Panc1 (cell line): ENCODE data around the gene WDR76. TPM values are rescaled to one million over a fixed set of nuclear protein-coding genes. Genes with fewer than 3 reads are reported as not detected.

Source experiments
- ATAC-seq: fragments of 200-7000 bp; cut with Tn5 transposase; 2 replicates; pipeline ENCODE4 v1.9.1; 2020; ENCODE audit warnings: mild to moderate bottlenecking, moderate library complexity
- BruUV-seq: library from RNA; stranded (reverse); fragments of 400-500 nt; replicated peaks from 2 replicates; lab custom pipeline; 2021; lab: Mats Ljungman, UMichigan
- CTCF ChIA-PET: fragments of 300-600 bp; sonication (Branson Sonifier 250); formaldehyde crosslinking; loops from one replicate; lab custom pipeline; 2022; ENCODE audit warnings: antibody characterized with exemption; lab: Charles Lee
- POLR2A ChIA-PET: fragments of 300-600 bp; sonication (Branson Sonifier 250); formaldehyde crosslinking; loops from one replicate; lab custom pipeline; 2022; ENCODE audit warnings: antibody characterized with exemption; lab: Charles Lee
- DNase-seq: peaks from one replicate; pipeline ENCODE4 v3.0.0-alpha.2; 2010; ENCODE audit warnings: low read depth, low spot score
- H3K27ac ChIP-seq: 2 replicates; pipeline ENCODE4 v1.5.1; 2011; ENCODE audit warnings: mild to moderate bottlenecking, low read length, inconsistent platforms
- H3K27me3 ChIP-seq: fragments of 200-500 bp; sonication (Bioruptor generic); 2 replicates; pipeline ENCODE4 v1.6.0; 2014; ENCODE audit warnings: low read length, inconsistent platforms; ENCODE audit not compliant: control insufficient read depth, insufficient read depth
- H3K36me3 ChIP-seq: fragments of 200-500 bp; sonication (Bioruptor generic); 2 replicates; pipeline ENCODE4 v1.5.1; 2014; ENCODE audit warnings: inconsistent platforms, mild to moderate bottlenecking, low read length, moderate library complexity; ENCODE audit not compliant: control insufficient read depth, insufficient read depth
- H3K4me1 ChIP-seq: 2 replicates; pipeline ENCODE4 v1.5.1; 2011; ENCODE audit warnings: inconsistent platforms, mild to moderate bottlenecking, low read length, moderate library complexity; ENCODE audit not compliant: control insufficient read depth, insufficient read depth
- H3K4me3 ChIP-seq, 2 experiments: 2 replicates each; pipeline ENCODE4 v1.5.1; 2011 to 2012; ENCODE audit warnings: low read depth in 2 of 2, low read length in 2 of 2, mild to moderate bottlenecking in 2 of 2, inconsistent platforms in 1 of 2, moderate library complexity in 1 of 2
- H3K9me3 ChIP-seq: fragments of 200-500 bp; sonication (Bioruptor generic); 2 replicates; pipeline ENCODE4 v1.5.1; 2014; ENCODE audit warnings: low read depth, mild to moderate bottlenecking, inconsistent platforms, low read length, moderate library complexity; ENCODE audit not compliant: control insufficient read depth, insufficient read depth
- POLR2AphosphoS5 ChIP-seq: IDR thresholded peaks from 2 replicates; pipeline ENCODE4 v1.6.1; 2012; ENCODE audit warnings: mild to moderate bottlenecking, low read depth, low read length, moderate library complexity
- SIN3A ChIP-seq: IDR thresholded peaks from 2 replicates; pipeline ENCODE4 v1.6.1; 2012; ENCODE audit warnings: low read depth, mild to moderate bottlenecking, low read length, moderate library complexity, borderline replicate concordance; ENCODE audit not compliant: insufficient read depth
- TCF7L2 ChIP-seq: IDR thresholded peaks from 2 replicates; pipeline ENCODE4 v1.6.1; 2011; ENCODE audit warnings: mild to moderate bottlenecking, low read depth, low read length, inconsistent platforms
- in situ Hi-C: cut with HindIII; loops from 2 replicates; pipeline ENCODE4 v1.10.0; 2016; ENCODE audit warnings: low sequenced_read_pairs, low pct_unique_long_range_greater_than_20kb
- intact Hi-C: fragments of 100-400 bp; cut with micrococcal nuclease; formaldehyde crosslinking; loops from one replicate; pipeline ENCODE4 v1.10.0; 2022; ENCODE audit not compliant: unreplicated experiment
- total RNA-seq: library from RNA; stranded (reverse); gene quantifications from one replicate; pipeline ENCODE4 v1.2.1, GENCODE V29; 2021; ENCODE audit not compliant: unreplicated experiment
- TF ChIP-seq, protein P1 (sequence below): fragments of 450-650 bp; IDR thresholded peaks from 2 replicates; pipeline ENCODE4 v1.5.1; 2017; ENCODE audit warnings: mild to moderate bottlenecking
- TF ChIP-seq, protein P2 (sequence below), 2 experiments: IDR thresholded peaks; 2 replicates each; pipeline ENCODE4 v1.6.1; 2011 to 2012; ENCODE audit warnings: low read depth in 2 of 2, control low read depth in 1 of 2, low read length in 1 of 2, mild to moderate bottlenecking in 1 of 2, moderate library complexity in 1 of 2; ENCODE audit not compliant: insufficient read depth in 1 of 2

Gene WDR76
- total RNA-seq, 1 experiment from 2014 or later = 40.0 TPM

DNA sequence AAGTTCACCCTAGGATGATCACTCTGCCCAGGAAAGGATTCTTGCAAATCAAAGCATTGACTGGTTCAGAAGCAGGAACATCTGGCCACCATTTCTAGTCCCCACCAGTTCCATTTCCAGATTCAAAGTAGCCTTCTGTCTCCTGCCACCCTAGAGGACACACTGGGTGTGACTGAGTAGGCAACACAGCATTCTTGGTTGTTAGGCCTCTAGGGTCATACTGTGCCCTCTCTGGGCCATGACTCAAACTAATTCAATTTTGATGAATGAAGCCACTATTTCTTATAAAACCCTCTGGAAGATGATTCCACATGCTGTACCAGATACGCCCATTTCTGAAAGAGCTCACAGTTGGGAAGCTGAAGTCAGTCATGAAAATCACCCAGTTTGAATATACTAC is 69.7 kb downstream of the WDR76 start:
- BruUV-seq = no TSS peak
- in situ Hi-C loops = no loop called here
- CTCF ChIA-PET = interaction anchor here (0.7 kb wide), 1 partner anchor 140 kb away, joined by 3 read pairs; no protein-coding TSS in a partner anchor

DNA sequence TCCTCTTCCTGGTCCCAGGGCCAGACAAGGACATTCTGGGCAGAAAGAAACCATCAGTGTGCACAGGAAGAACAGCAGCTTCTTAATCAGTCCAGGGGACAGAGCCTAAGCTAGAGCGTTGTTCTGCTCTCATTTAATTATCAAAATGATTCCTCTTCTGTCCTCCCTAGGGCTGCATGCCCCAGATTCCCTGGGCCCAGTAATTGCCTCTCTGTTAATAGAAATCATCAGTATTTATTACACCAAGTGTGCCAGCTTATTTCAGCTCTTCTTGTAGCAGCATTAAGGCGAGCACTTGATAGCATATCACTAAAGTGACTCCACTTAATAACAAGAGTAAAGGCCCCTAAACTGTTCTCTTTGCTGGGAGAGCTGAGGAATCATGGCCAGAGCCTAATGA is 72.1 kb downstream of the WDR76 start:
- Histone ChIP-seq H3K4me3 (no peak overlapping the region), H3K9me3 (no peaks in the 10 kb centered on the region), H3K4me1 (no peaks in the 10 kb centered on the region), H3K27ac (no peak overlapping the region), H3K36me3 (no peaks in the 10 kb centered on the region), H3K27me3 (no peaks in the 10 kb centered on the region)
- ChIA-PET CTCF (no interaction called here), POLR2A (no interaction called here)
- no peak for TF ChIP-seq TCF7L2
- TF ChIP-seq, protein P1, sequence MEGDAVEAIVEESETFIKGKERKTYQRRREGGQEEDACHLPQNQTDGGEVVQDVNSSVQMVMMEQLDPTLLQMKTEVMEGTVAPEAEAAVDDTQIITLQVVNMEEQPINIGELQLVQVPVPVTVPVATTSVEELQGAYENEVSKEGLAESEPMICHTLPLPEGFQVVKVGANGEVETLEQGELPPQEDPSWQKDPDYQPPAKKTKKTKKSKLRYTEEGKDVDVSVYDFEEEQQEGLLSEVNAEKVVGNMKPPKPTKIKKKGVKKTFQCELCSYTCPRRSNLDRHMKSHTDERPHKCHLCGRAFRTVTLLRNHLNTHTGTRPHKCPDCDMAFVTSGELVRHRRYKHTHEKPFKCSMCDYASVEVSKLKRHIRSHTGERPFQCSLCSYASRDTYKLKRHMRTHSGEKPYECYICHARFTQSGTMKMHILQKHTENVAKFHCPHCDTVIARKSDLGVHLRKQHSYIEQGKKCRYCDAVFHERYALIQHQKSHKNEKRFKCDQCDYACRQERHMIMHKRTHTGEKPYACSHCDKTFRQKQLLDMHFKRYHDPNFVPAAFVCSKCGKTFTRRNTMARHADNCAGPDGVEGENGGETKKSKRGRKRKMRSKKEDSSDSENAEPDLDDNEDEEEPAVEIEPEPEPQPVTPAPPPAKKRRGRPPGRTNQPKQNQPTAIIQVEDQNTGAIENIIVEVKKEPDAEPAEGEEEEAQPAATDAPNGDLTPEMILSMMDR = no peak
- no peak for TF ChIP-seq POLR2AphosphoS5
- no peak for TF ChIP-seq SIN3A
- TF ChIP-seq, protein P2, sequence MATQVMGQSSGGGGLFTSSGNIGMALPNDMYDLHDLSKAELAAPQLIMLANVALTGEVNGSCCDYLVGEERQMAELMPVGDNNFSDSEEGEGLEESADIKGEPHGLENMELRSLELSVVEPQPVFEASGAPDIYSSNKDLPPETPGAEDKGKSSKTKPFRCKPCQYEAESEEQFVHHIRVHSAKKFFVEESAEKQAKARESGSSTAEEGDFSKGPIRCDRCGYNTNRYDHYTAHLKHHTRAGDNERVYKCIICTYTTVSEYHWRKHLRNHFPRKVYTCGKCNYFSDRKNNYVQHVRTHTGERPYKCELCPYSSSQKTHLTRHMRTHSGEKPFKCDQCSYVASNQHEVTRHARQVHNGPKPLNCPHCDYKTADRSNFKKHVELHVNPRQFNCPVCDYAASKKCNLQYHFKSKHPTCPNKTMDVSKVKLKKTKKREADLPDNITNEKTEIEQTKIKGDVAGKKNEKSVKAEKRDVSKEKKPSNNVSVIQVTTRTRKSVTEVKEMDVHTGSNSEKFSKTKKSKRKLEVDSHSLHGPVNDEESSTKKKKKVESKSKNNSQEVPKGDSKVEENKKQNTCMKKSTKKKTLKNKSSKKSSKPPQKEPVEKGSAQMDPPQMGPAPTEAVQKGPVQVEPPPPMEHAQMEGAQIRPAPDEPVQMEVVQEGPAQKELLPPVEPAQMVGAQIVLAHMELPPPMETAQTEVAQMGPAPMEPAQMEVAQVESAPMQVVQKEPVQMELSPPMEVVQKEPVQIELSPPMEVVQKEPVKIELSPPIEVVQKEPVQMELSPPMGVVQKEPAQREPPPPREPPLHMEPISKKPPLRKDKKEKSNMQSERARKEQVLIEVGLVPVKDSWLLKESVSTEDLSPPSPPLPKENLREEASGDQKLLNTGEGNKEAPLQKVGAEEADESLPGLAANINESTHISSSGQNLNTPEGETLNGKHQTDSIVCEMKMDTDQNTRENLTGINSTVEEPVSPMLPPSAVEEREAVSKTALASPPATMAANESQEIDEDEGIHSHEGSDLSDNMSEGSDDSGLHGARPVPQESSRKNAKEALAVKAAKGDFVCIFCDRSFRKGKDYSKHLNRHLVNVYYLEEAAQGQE (IDR thresholded peaks at IDR 0.05; ENCODE audit: insufficient read depth in 1 of 2, low read depth in 2 of 2, low read length in 1 of 2) = no peak
- ATAC-seq (no peak), DNase-seq (no peak)
- BruUV-seq = no TSS peak
- in situ Hi-C loops (no loop called here), intact Hi-C loops (no loop called here)

More for the DNA sequence above, 69.7 kb downstream of the WDR76 start:
- DNase-seq = no peak
- intact Hi-C loops = no loop called here
- Histone ChIP-seq H3K27ac (no peak overlapping the region), H3K36me3 (no peaks in the 10 kb centered on the region), H3K4me1 (no peaks in the 10 kb centered on the region), H3K4me3 (no peak overlapping the region), H3K9me3 (no peaks in the 10 kb centered on the region), H3K27me3 (no peaks in the 10 kb centered on the region)
- no peak for ATAC-seq
- POLR2A ChIA-PET = no interaction called here
- TF ChIP-seq SIN3A (no peak), POLR2AphosphoS5 (no peak)

DNA sequence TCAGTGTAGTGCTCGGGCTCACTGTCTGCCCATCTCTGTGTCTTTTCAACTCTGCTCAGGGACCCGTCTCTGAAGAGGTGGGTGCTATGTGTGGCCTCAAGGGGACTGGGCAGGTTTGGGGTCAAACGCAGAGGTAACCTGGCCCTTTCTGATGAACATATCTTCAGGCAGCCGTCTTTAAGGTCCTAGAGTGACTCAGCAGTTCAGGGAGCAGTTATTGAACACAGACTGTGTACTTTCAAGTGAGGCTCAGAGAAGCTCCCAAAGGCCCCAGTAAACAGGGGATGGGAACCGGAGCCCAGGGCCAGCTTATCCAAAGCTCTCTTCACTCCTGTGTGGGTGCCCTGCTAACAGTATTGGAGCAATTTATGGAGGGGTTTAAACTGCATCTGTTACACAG is 73.1 kb downstream of the WDR76 start:
- CTCF ChIA-PET = no interaction called here
- no peak for DNase-seq
- no TSS peak for BruUV-seq
- ATAC-seq = no peak
- H3K27me3 ChIP-seq = no peaks in the 10 kb centered on the region
- no peak overlapping the region for H3K4me3 ChIP-seq
- H3K9me3 ChIP-seq = no peaks in the 10 kb centered on the region
- H3K4me1 ChIP-seq = no peaks in the 10 kb centered on the region
- intact Hi-C loops = loop anchor here (5.0 kb wide), 1 partner anchor 167 kb away; no protein-coding TSS in a partner anchor
- H3K36me3 ChIP-seq = no peaks in the 10 kb centered on the region
- H3K27ac ChIP-seq = no peak overlapping the region
- TF ChIP-seq, protein P1 = no peak
- POLR2A ChIA-PET = no interaction called here
- in situ Hi-C loops = no loop called here
